ENCODE measurements around the gene FMN1. TPM values are rescaled to one million over a fixed set of nuclear protein-coding genes. Genes with fewer than 3 reads are reported as not detected.

The FMN1 gene
- total RNA-seq, 1 experiment from 2014 or later: 4.5 TPM

- TF ChIP-seq, protein P1, sequence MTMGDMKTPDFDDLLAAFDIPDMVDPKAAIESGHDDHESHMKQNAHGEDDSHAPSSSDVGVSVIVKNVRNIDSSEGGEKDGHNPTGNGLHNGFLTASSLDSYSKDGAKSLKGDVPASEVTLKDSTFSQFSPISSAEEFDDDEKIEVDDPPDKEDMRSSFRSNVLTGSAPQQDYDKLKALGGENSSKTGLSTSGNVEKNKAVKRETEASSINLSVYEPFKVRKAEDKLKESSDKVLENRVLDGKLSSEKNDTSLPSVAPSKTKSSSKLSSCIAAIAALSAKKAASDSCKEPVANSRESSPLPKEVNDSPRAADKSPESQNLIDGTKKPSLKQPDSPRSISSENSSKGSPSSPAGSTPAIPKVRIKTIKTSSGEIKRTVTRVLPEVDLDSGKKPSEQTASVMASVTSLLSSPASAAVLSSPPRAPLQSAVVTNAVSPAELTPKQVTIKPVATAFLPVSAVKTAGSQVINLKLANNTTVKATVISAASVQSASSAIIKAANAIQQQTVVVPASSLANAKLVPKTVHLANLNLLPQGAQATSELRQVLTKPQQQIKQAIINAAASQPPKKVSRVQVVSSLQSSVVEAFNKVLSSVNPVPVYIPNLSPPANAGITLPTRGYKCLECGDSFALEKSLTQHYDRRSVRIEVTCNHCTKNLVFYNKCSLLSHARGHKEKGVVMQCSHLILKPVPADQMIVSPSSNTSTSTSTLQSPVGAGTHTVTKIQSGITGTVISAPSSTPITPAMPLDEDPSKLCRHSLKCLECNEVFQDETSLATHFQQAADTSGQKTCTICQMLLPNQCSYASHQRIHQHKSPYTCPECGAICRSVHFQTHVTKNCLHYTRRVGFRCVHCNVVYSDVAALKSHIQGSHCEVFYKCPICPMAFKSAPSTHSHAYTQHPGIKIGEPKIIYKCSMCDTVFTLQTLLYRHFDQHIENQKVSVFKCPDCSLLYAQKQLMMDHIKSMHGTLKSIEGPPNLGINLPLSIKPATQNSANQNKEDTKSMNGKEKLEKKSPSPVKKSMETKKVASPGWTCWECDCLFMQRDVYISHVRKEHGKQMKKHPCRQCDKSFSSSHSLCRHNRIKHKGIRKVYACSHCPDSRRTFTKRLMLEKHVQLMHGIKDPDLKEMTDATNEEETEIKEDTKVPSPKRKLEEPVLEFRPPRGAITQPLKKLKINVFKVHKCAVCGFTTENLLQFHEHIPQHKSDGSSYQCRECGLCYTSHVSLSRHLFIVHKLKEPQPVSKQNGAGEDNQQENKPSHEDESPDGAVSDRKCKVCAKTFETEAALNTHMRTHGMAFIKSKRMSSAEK (CRISPR knock-in tag; IDR thresholded peaks at IDR 0.05; ENCODE audit: borderline replicate concordance): no peak
- TF ChIP-seq, protein P2, sequence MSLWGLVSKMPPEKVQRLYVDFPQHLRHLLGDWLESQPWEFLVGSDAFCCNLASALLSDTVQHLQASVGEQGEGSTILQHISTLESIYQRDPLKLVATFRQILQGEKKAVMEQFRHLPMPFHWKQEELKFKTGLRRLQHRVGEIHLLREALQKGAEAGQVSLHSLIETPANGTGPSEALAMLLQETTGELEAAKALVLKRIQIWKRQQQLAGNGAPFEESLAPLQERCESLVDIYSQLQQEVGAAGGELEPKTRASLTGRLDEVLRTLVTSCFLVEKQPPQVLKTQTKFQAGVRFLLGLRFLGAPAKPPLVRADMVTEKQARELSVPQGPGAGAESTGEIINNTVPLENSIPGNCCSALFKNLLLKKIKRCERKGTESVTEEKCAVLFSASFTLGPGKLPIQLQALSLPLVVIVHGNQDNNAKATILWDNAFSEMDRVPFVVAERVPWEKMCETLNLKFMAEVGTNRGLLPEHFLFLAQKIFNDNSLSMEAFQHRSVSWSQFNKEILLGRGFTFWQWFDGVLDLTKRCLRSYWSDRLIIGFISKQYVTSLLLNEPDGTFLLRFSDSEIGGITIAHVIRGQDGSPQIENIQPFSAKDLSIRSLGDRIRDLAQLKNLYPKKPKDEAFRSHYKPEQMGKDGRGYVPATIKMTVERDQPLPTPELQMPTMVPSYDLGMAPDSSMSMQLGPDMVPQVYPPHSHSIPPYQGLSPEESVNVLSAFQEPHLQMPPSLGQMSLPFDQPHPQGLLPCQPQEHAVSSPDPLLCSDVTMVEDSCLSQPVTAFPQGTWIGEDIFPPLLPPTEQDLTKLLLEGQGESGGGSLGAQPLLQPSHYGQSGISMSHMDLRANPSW (CRISPR knock-in tag; conservative IDR thresholded peaks at IDR 0.05; ENCODE audit: low read depth): no peak
Measured at GRCh38 chr15:32716216-32716914, 478.1 kb downstream of the FMN1 start (continued).

Other genes starting within 250 kb of the FMN1 start
- 0.92 to 1.4 TPM (median 1.2 TPM) in 3 replicates for gene RYR3, start 116.3 kb upstream of the FMN1 start, total RNA-seq (2021)